K562 (cell line): ENCODE data around the gene LVRN. TPM values are rescaled to one million over a fixed set of nuclear protein-coding genes. Genes with fewer than 3 reads are reported as not detected.

ENCODE experiments used
- ATAC-seq: fragments of 200-7000 bp; cut with Tn5 transposase; 3 replicates; pipeline ENCODE4 v1.9.1; 2020; ENCODE audit warnings: moderate library complexity
- BruUV-seq: library from RNA; stranded (reverse); fragments of 400-500 nt; replicated peaks from 2 replicates; lab custom pipeline; 2021; lab: Mats Ljungman, UMichigan
- CTCF ChIA-PET: fragments of 300-600 bp; formaldehyde crosslinking; extraction: SDS; loops from one replicate; lab custom pipeline; 2021; ENCODE audit warnings: low intra/inter-chr PET ratio; lab: Yijun Ruan, JAX
- POLR2A ChIA-PET: fragments of 300-600, 350-650 bp; sonication (Branson Sonifier 250); formaldehyde crosslinking; extraction: SDS; loops from one replicate; lab custom pipeline; 2021; ENCODE audit warnings: antibody characterized with exemption, inconsistent platforms; lab: Yijun Ruan, JAX
- DNase-seq, 4 experiments: peaks; one replicate each; pipeline versions ENCODE4 v3.0.0 to v3.0.0-alpha.2; 2011 to 2018; ENCODE audit warnings: low spot score in 3 of 4, mixed read lengths in 3 of 4; ENCODE audit errors: extremely low read depth in 1 of 4
- FAIRE-seq: peaks from 2 replicates; lab custom pipeline; 2011; peaks lifted over from hg19 to GRCh38; lab: Jason Lieb, UNC
- H2AFZ ChIP-seq: 2 replicates; pipeline ENCODE4 v1.6.0; 2011; ENCODE audit warnings: low read depth, low read length, control low read depth, inconsistent platforms
- H3K27ac ChIP-seq: fragments of 200-600 bp; 3 replicates; pipeline ENCODE4 v1.8.0; 2011; ENCODE audit warnings: low read depth, mild to moderate bottlenecking, control low read depth, inconsistent platforms, low read length, moderate library complexity, mixed read lengths; ENCODE audit errors: extremely low read depth
- H3K27me3 ChIP-seq, 2 experiments: fragments of 300-600 bp in 1 of 2; 2 replicates in 1 of 2; 3 replicates in 1 of 2; pipeline versions ENCODE4 v1.6.0 to v1.8.0; 2011; ENCODE audit warnings: inconsistent platforms in 2 of 2, low read length in 2 of 2, mild to moderate bottlenecking in 1 of 2, mixed read lengths in 1 of 2, moderate library complexity in 1 of 2; ENCODE audit not compliant: control insufficient read depth in 2 of 2, insufficient read depth in 2 of 2
- H3K36me3 ChIP-seq: fragments of 300-600 bp; 3 replicates; pipeline ENCODE4 v1.8.0; 2011; ENCODE audit warnings: mild to moderate bottlenecking, low read length, inconsistent platforms; ENCODE audit not compliant: control insufficient read depth, insufficient read depth
- H3K4me1 ChIP-seq, 2 experiments: fragments of 200-600 bp in 1 of 2; replicated peaks in 1 of 2; 2 replicates in 1 of 2; 3 replicates in 1 of 2; pipeline versions ENCODE4 v1.5.1 to v1.8.0; 2011; ENCODE audit warnings: inconsistent platforms in 2 of 2, low read length in 2 of 2, mild to moderate bottlenecking in 1 of 2, mixed read lengths in 1 of 2, moderate library complexity in 1 of 2; ENCODE audit not compliant: control insufficient read depth in 2 of 2, insufficient read depth in 2 of 2
- H3K4me2 ChIP-seq: 2 replicates; pipeline ENCODE4 v1.6.1; 2011; ENCODE audit warnings: low read length, control low read depth, inconsistent platforms, mixed read lengths; ENCODE audit not compliant: insufficient read depth
- H3K4me3 ChIP-seq: fragments of 200-600 bp; sonication (generic), shearing (Covaris generic); 2 replicates; pipeline ENCODE4 v1.5.1; 2016; ENCODE audit warnings: control low read depth, inconsistent platforms
- H3K79me2 ChIP-seq: fragments of 200-600 bp; 3 replicates; pipeline ENCODE4 v1.8.0; 2011; ENCODE audit warnings: low read length, inconsistent platforms; ENCODE audit not compliant: control insufficient read depth, insufficient read depth
- H3K9ac ChIP-seq, 2 experiments: 2 replicates each; pipeline versions ENCODE4 v1.6.0 to v1.6.1; 2011; ENCODE audit warnings: low read depth in 2 of 2, low read length in 2 of 2, control low read depth in 1 of 2, inconsistent platforms in 1 of 2, mild to moderate bottlenecking in 1 of 2, mixed read lengths in 1 of 2; ENCODE audit not compliant: insufficient read depth in 1 of 2
- H3K9me1 ChIP-seq: one replicate; pipeline ENCODE4 v1.6.0; 2011; ENCODE audit warnings: inconsistent platforms, mild to moderate bottlenecking, low read length, moderate library complexity; ENCODE audit not compliant: control insufficient read depth, insufficient read depth
- H3K9me3 ChIP-seq: replicated peaks from 2 replicates; pipeline ENCODE4 v1.5.1; 2011; ENCODE audit warnings: low read depth, low read length, inconsistent platforms; ENCODE audit not compliant: control insufficient read depth, insufficient read depth
- H4K20me1 ChIP-seq: replicated peaks from 2 replicates; pipeline ENCODE4 v1.6.1; 2011; ENCODE audit warnings: low read length, inconsistent platforms, mixed read lengths; ENCODE audit not compliant: control insufficient read depth, insufficient read depth
- C11orf30 ChIP-seq: fragments of 450-650 bp; IDR thresholded peaks from 2 replicates; pipeline ENCODE4 v1.6.1; 2016; ENCODE audit warnings: low read depth, mild to moderate bottlenecking
- CREB3 ChIP-seq: fragments of 450-650 bp; conservative IDR thresholded peaks from 2 replicates; pipeline ENCODE4 v1.6.1; 2016; ENCODE audit warnings: missing genetic modification characterization, low read depth, mild to moderate bottlenecking, missing compliant biosample characterization, moderate library complexity
- ETV6 ChIP-seq, 3 experiments: fragments of 150-350 bp in 1 of 3; sonication (generic) in 1 of 3; formaldehyde crosslinking in 1 of 3; IDR thresholded peaks; 2 replicates each; pipeline versions ENCODE4 v1.6.1 to v1.8.0; 2014 to 2022; ENCODE audit warnings: borderline replicate concordance in 2 of 3, low read depth in 2 of 3, antibody characterized with exemption in 1 of 3, low read length in 1 of 3, mild to moderate bottlenecking in 1 of 3, missing genetic modification reagents in 1 of 3
- HDAC2 ChIP-seq: fragments of 450-650 bp; IDR thresholded peaks from 2 replicates; pipeline ENCODE4 v1.6.1; 2016; ENCODE audit warnings: mild to moderate bottlenecking
- HDAC6 ChIP-seq: IDR thresholded peaks from 2 replicates; pipeline ENCODE4 v1.6.1; 2012; ENCODE audit warnings: low read depth, mild to moderate bottlenecking, control low read depth, inconsistent platforms, low read length, moderate library complexity
- HLTF ChIP-seq: fragments of 450-650 bp; IDR thresholded peaks from 2 replicates; pipeline ENCODE4 v1.6.1; 2016
- HMGN3 ChIP-seq: IDR thresholded peaks from 2 replicates; pipeline ENCODE4 v1.6.1; 2011; ENCODE audit warnings: borderline replicate concordance, low read depth, mild to moderate bottlenecking, mixed read lengths, low read length; ENCODE audit not compliant: insufficient read length; ENCODE audit errors: extremely low read depth
- MAFG ChIP-seq: fragments of 450-650 bp; conservative IDR thresholded peaks from 2 replicates; pipeline ENCODE4 v1.6.1; 2016; ENCODE audit warnings: missing genetic modification characterization, missing compliant biosample characterization
- RAD21 ChIP-seq, 2 experiments: fragments of 250-450 bp in 1 of 2; fragments of 450-650 bp in 1 of 2; sonication (Bioruptor Pico) in 1 of 2; formaldehyde crosslinking in 1 of 2; IDR thresholded peaks in 1 of 2; conservative IDR thresholded peaks in 1 of 2; 2 replicates each; pipeline versions ENCODE4 v1.4.0 to v1.8.0; 2020 to 2022; ENCODE audit warnings: mild to moderate bottlenecking in 2 of 2, moderate library complexity in 1 of 2
- SP2 ChIP-seq: IDR thresholded peaks from 2 replicates; pipeline ENCODE4 v1.6.1; 2011; ENCODE audit warnings: mild to moderate bottlenecking, low read depth, low read length, moderate library complexity; ENCODE audit not compliant: poor library complexity, severe bottlenecking; ENCODE audit errors: extremely low read depth
- ZNF12 ChIP-seq: sonication (generic); formaldehyde crosslinking; IDR thresholded peaks from 2 replicates; pipeline ENCODE4 v1.4.0; 2020; ENCODE audit warnings: mild to moderate bottlenecking, missing genetic modification reagents
- ZNF23 ChIP-seq: fragments of 250-450 bp; sonication (Bioruptor Pico); IDR thresholded peaks from 2 replicates; pipeline ENCODE4 v1.4.0; 2020; ENCODE audit warnings: mild to moderate bottlenecking
- ZNF316 ChIP-seq: fragments of 450-650 bp; IDR thresholded peaks from 2 replicates; pipeline ENCODE4 v1.6.1; 2016
- WGBS: fragments of 100-300 bp; shearing (Covaris generic); methylation state at CpG from one replicate; pipeline ENCODE4 v1.1.6; 2016; ENCODE audit warnings: low coverage, mixed read lengths; ENCODE audit not compliant: insufficient coverage; ENCODE audit errors: missing lambda C conversion rate; 5-methylcytosine and 5-hydroxymethylcytosine counted together
- in situ Hi-C: fragments of 300-500 bp; cut with MboI; formaldehyde crosslinking; loops from 4 replicates; pipeline ENCODE4 v1.15.0; 2018; ENCODE audit warnings: inconsistent platforms, mixed read lengths
- intact Hi-C: fragments of 100-400 bp; cut with micrococcal nuclease; formaldehyde crosslinking; loops from 2 replicates; pipeline ENCODE4 v1.14.2; 2022
- polyA plus RNA-seq, 8 experiments: library from polyadenylated mRNA; depleted of rRNA in 4 of 8; stranded (reverse) in 5 of 8; unstranded in 3 of 8; fragments of >200 nt; fragmentation: Nextera tagmentation in 2 of 8; fragmentation: Illumina TruSeq in 1 of 8; extraction: Ambion mirVana in 2 of 8; extraction: Trizol in 1 of 8; gene quantifications; 2 replicates each; pipeline versions ENCODE4 v1.2.1 to v1.2.3, GENCODE V29; 2011 to 2014; ENCODE audit warnings: inconsistent platforms in 1 of 8, missing spikeins in 1 of 8
- total RNA-seq, 7 experiments: library from RNA; depleted of rRNA in 6 of 7; stranded (reverse); fragments of >200 nt in 6 of 7; fragmentation: Illumina TruSeq in 2 of 7; extraction: Trizol in 2 of 7; gene quantifications; 2 replicates each; pipeline versions ENCODE4 v1.2.1 to v1.2.3, GENCODE V29; 2011 to 2021; ENCODE audit warnings: low replicate concordance in 1 of 7
- TF ChIP-seq, protein P1 (sequence below): sonication (generic); formaldehyde crosslinking; IDR thresholded peaks from 2 replicates; pipeline ENCODE4 v1.9.0; 2022; ENCODE audit warnings: mild to moderate bottlenecking, missing genetic modification reagents

Gene LVRN
- total and polyA plus RNA-seq, 9 of the 15 experiments (the other 6 are each of a cell fraction or from before 2014, with no cell fraction given) = 2.6 to 5.3 (median 4.1) TPM

DNA sequence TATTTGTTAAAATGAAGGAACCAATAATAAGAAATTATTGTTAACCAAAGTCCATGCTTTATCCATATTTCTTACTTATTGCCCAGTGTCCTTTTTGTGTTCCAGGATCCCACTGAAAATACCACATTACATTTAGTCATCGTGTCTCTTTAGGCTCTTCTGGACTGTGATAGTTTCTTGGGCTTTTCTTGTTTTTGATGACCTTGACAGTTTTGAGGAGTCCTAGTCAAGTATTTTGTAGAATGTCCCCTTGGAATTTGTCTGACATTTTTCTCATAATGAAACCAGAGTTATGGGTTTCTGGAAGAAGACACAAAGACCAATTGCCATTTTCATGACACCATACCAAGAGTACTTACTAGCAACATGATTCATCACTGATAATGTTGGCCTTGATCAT lies 108.9 kb downstream of the LVRN start:
- Histone ChIP-seq H3K4me1 (no peaks in the 10 kb centered on the region; a peak in 1 of 5 replicates), H3K4me3 (no peak overlapping the region), H3K4me2 (no peak overlapping the region), H3K36me3 (no peaks in the 10 kb centered on the region), H3K9ac (no peak overlapping the region), H4K20me1 (no peaks in the 10 kb centered on the region), H3K27ac (no peak overlapping the region), H3K9me1 (no peaks in the 10 kb centered on the region), H3K9me3 (no peaks in the 10 kb centered on the region), H3K79me2 (no peaks in the 10 kb centered on the region), H2AFZ (no peak overlapping the region), H3K27me3 (peaks cover 0 to 6% of the 10 kb centered on the region in 2 experiments; a peak in 2 of 5 replicates)
- in situ Hi-C loops = loop anchor here (5.0 kb wide), 1 partner anchor 444 kb away; the partner anchor contains the start of gene TMED7
- no peak for ATAC-seq
- FAIRE-seq = no peak
- 0% methylated on average over 1 of the region's 1 CpG for WGBS
- BruUV-seq = no TSS peak
- no peak for DNase-seq
- intact Hi-C loops = no loop called here
- POLR2A ChIA-PET = no interaction called here
- TF ChIP-seq HLTF (no peak), ZNF316 (peak; percentile 71), C11orf30 (peak; percentile 34; the same call in 1 of the 2 replicates), HDAC6 (no peak), HDAC2 (no peak), ZNF23 (no peak), CREB3 (tag) (no peak), ZNF12 (CRISPR knock-in tag) (no peak), HMGN3 (no peak), RAD21 (CRISPR knock-in tag; conservative IDR thresholded peaks at IDR 0.05 in 1 of 2, IDR thresholded peaks at IDR 0.05 in 1 of 2) (no peak), SP2 (no peak), MAFG (tag) (0 out of 2 replicates have a peak, but pooled peaks have one; percentile 31), ETV6 (IDR thresholded peaks at IDR 0.05; ENCODE audit: borderline replicate concordance in 1 of 2, low read depth in 2 of 2, low read length in 1 of 2) (no peak), ETV6 (CRISPR knock-in tag; IDR thresholded peaks at IDR 0.05; ENCODE audit: borderline replicate concordance) (no peak)
- TF ChIP-seq, protein P1, sequence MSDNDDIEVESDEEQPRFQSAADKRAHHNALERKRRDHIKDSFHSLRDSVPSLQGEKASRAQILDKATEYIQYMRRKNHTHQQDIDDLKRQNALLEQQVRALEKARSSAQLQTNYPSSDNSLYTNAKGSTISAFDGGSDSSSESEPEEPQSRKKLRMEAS (CRISPR knock-in tag) = no peak
- TF ChIP-seq, all 486 proteins: peak for 3
- CTCF ChIA-PET = no interaction called here
